GM12878 (cell line): ENCODE measurements around the gene LRRC27. TPM values are rescaled to one million over a fixed set of nuclear protein-coding genes. Genes with fewer than 3 reads are reported as not detected.

ENCODE experiments used
- ATAC-seq: fragments of 200-7000 bp; cut with Tn5 transposase; 3 replicates; pipeline ENCODE4 v1.9.1; 2020; ENCODE audit warnings: mild to moderate bottlenecking, moderate library complexity
- BruUV-seq: library from RNA; stranded (reverse); fragments of 400-500 nt; replicated peaks from 2 replicates; lab custom pipeline; 2021; lab: Mats Ljungman, UMichigan
- CTCF ChIA-PET: fragments of 300-600 bp; sonication (Branson Sonifier 250); formaldehyde crosslinking; extraction: SDS; loops from one replicate; lab custom pipeline; 2021; ENCODE audit warnings: inconsistent platforms; lab: Yijun Ruan, JAX
- POLR2A ChIA-PET: fragments of 350-600 bp; formaldehyde crosslinking; extraction: SDS; loops from one replicate; lab custom pipeline; 2021; ENCODE audit warnings: inconsistent platforms; lab: Charles Lee
- RAD21 ChIA-PET: fragments of 300-600 bp; sonication (Branson Sonifier 250); formaldehyde crosslinking; loops from one replicate; lab custom pipeline; 2023; ENCODE audit warnings: antibody characterized with exemption; ENCODE audit not compliant: unreplicated experiment; lab: Charles Lee
- SMC1A ChIA-PET: fragments of 300-600 bp; sonication (Branson Sonifier 250); formaldehyde crosslinking; loops from one replicate; lab custom pipeline; 2023; ENCODE audit not compliant: unreplicated experiment, uncharacterized antibody; lab: Charles Lee
- DNase-seq: peaks from one replicate; pipeline ENCODE4 v3.0.0-alpha.2; 2011; ENCODE audit warnings: low read depth, low spot score
- FAIRE-seq: peaks from 3 replicates; lab custom pipeline; 2011; peaks lifted over from hg19 to GRCh38; lab: Jason Lieb, UNC
- H2AFZ ChIP-seq: 2 replicates; pipeline ENCODE4 v1.6.0; 2011; ENCODE audit warnings: low read depth, low read length, control low read depth; ENCODE audit not compliant: control insufficient read depth
- H3K27ac ChIP-seq: 2 replicates; pipeline ENCODE4 v1.5.1; 2011; ENCODE audit warnings: control low read depth; ENCODE audit not compliant: control insufficient read depth, insufficient read depth
- H3K27me3 ChIP-seq, 2 experiments: replicated peaks in 1 of 2; 2 replicates each; pipeline versions ENCODE4 v1.6.0 to v1.6.1; 2011; ENCODE audit warnings: low read length in 1 of 2; ENCODE audit not compliant: control insufficient read depth in 2 of 2, insufficient read depth in 2 of 2
- H3K36me3 ChIP-seq, 2 experiments: 2 replicates each; pipeline ENCODE4 v1.5.1; 2011; ENCODE audit warnings: low read length in 1 of 2; ENCODE audit not compliant: control insufficient read depth in 2 of 2, insufficient read depth in 2 of 2
- H3K4me1 ChIP-seq: 2 replicates; pipeline ENCODE4 v1.6.1; 2011; ENCODE audit warnings: mild to moderate bottlenecking, low read length, moderate library complexity, mixed read lengths; ENCODE audit not compliant: control insufficient read depth, insufficient read depth
- H3K4me2 ChIP-seq: 2 replicates; pipeline ENCODE4 v1.6.0; 2011; ENCODE audit warnings: control low read depth; ENCODE audit not compliant: control insufficient read depth, insufficient read depth
- H3K4me3 ChIP-seq: fragments of 200-600 bp; sonication (generic); 2 replicates; pipeline ENCODE4 v1.5.1; 2016
- H3K79me2 ChIP-seq: 2 replicates; pipeline ENCODE4 v1.6.0; 2011; ENCODE audit warnings: low read length; ENCODE audit not compliant: control insufficient read depth, insufficient read depth
- H3K9ac ChIP-seq: 2 replicates; pipeline ENCODE4 v1.8.0; 2011; ENCODE audit warnings: low read length, control low read depth, mixed read lengths; ENCODE audit not compliant: control insufficient read depth, insufficient read depth
- H3K9me3 ChIP-seq: replicated peaks from 3 replicates; pipeline ENCODE4 v1.5.1; 2011; ENCODE audit warnings: mild to moderate bottlenecking, low read length; ENCODE audit not compliant: control insufficient read depth, insufficient read depth
- H4K20me1 ChIP-seq: 2 replicates; pipeline ENCODE4 v1.6.0; 2011; ENCODE audit not compliant: control insufficient read depth, insufficient read depth
- BHLHE40 ChIP-seq, 2 experiments: fragments of 450-650 bp in 1 of 2; IDR thresholded peaks; 2 replicates each; pipeline ENCODE4 v1.6.1; 2011 to 2017; ENCODE audit warnings: low read depth in 2 of 2, borderline replicate concordance in 1 of 2, improper control_type of control experiment in 1 of 2, low read length in 1 of 2, mild to moderate bottlenecking in 1 of 2
- BRCA1 ChIP-seq: IDR thresholded peaks from 2 replicates; pipeline ENCODE4 v1.6.1; 2011; ENCODE audit warnings: low read depth, low read length, improper control_type of control experiment
- EGR1 ChIP-seq, 2 experiments: IDR thresholded peaks; 1 replicate in 1 of 2; 2 replicates in 1 of 2; pipeline ENCODE4 v1.6.1; 2011 to 2012; ENCODE audit warnings: low read depth in 2 of 2, low read length in 2 of 2, borderline replicate concordance in 1 of 2, mild to moderate bottlenecking in 1 of 2, moderate library complexity in 1 of 2
- IRF4 ChIP-seq: IDR thresholded peaks from 2 replicates; pipeline ENCODE4 v1.6.1; 2011; ENCODE audit warnings: low read depth, low read length
- MLLT1 ChIP-seq: fragments of 450-650 bp; IDR thresholded peaks from 2 replicates; pipeline ENCODE4 v1.6.1; 2016; ENCODE audit warnings: mild to moderate bottlenecking
- MTA2 ChIP-seq: fragments of 450-650 bp; IDR thresholded peaks from 2 replicates; pipeline ENCODE4 v1.6.1; 2016; ENCODE audit warnings: low read depth, mild to moderate bottlenecking, moderate library complexity
- SREBF1 ChIP-seq: IDR thresholded peaks from 2 replicates; pipeline ENCODE4 v1.6.1; 2012; ENCODE audit warnings: mild to moderate bottlenecking, low read length
- TARDBP ChIP-seq: IDR thresholded peaks from 2 replicates; pipeline ENCODE4 v1.6.1; 2016; ENCODE audit warnings: borderline replicate concordance
- WGBS: methylation state at CpG from one replicate; pipeline ENCODE4 v1.1.6; 2016; ENCODE audit warnings: low lambda C conversion rate; ENCODE audit not compliant: insufficient replicate concordance, insufficient coverage; ENCODE audit errors: missing lambda C conversion rate; 5-methylcytosine and 5-hydroxymethylcytosine counted together
- in situ Hi-C: fragments of 300-500 bp; cut with MboI; formaldehyde crosslinking; loops from 9 replicates; pipeline ENCODE4 v1.14.3; 2018; ENCODE audit warnings: mixed read lengths
- intact Hi-C: fragments of 100-400 bp; cut with micrococcal nuclease; formaldehyde crosslinking; loops from one replicate; pipeline ENCODE4 v1.14.2; 2022; ENCODE audit not compliant: unreplicated experiment
- polyA plus RNA-seq, 11 experiments: library from polyadenylated mRNA; depleted of rRNA in 4 of 11; unstranded in 6 of 11; stranded (reverse) in 5 of 11; fragments of >200 nt; fragmentation: Nextera tagmentation in 4 of 11; fragmentation: Illumina TruSeq in 1 of 11; extraction: Ambion mirVana in 4 of 11; extraction: Trizol in 1 of 11; gene quantifications; 1 replicate in 1 of 11; 2 replicates in 10 of 11; pipeline versions ENCODE4 v1.2.1 to v1.2.3, GENCODE V29; 2011 to 2016; ENCODE audit warnings: inconsistent platforms in 2 of 11, missing spikeins in 2 of 11, low read depth in 1 of 11
- total RNA-seq, 4 experiments: library from RNA; depleted of rRNA in 3 of 4; stranded (reverse); fragments of >200 nt in 3 of 4; fragmentation: Illumina TruSeq in 1 of 4; extraction: Trizol in 1 of 4; gene quantifications; 2 replicates each; pipeline versions ENCODE4 v1.2.1 to v1.2.3, GENCODE V29; 2013 to 2021

Gene LRRC27
- total and polyA plus RNA-seq, 10 of the 15 experiments (the other 5 are each of a cell fraction or from before 2014, with no cell fraction given), result 0.48 to 6.9 (median 4.7) TPM

- POLR2A ChIA-PET, result no interaction called here
- Histone ChIP-seq H3K27me3 (peaks cover 7 to 13% of the 10 kb centered on the region in 2 experiments), H3K4me1 (no peaks in the 10 kb centered on the region), H3K27ac (no peak within 1 kb of the TSS), H3K79me2 (no peaks in the 10 kb centered on the region), H4K20me1 (no peaks in the 10 kb centered on the region; the same call in none of the 2 replicates), H2AFZ (peak within 1 kb of the TSS; percentile 82), H3K9ac (no peak within 1 kb of the TSS), H3K9me3 (no peaks in the 10 kb centered on the region; the same call in 2 of the 3 replicates), H3K4me3 (peak within 1 kb of the TSS; percentile 70), H3K4me2 (peak within 1 kb of the TSS; percentile 81), H3K36me3 (no peaks in the 10 kb centered on the region)
- 0 out of 3 replicates have a peak, but pooled peaks of 1 of the 2 experiments have one; percentile 21 for TF ChIP-seq EGR1 (IDR thresholded peaks at IDR 0.05; ENCODE audit: borderline replicate concordance in 1 of 2, low read depth in 2 of 2, low read length in 2 of 2)
- no peak for TF ChIP-seq IRF4
- no TSS peak for BruUV-seq
- RAD21 ChIA-PET, result interaction anchor here (0.6 kb wide), 1 partner anchor 117 kb away, joined by 3 read pairs; no protein-coding TSS in a partner anchor
- in situ Hi-C loops (no loop called here), intact Hi-C loops (no loop called here)
- FAIRE-seq (no peak), ATAC-seq (peak; percentile 91), DNase-seq (no peak)
- WGBS, result 4% methylated on average over 43 of the region's 84 CpGs
- CTCF ChIA-PET, result no interaction called here
- SMC1A ChIA-PET, result no interaction called here
Observed at GRCh38 chr10:132307823-132308586, 24.0 kb upstream of the LRRC27 start, which contains the start of gene STK32C. Gene STK32C, minus strand, starts transcription at chr10:132307950. Its CDS starts 117 bp downstream, at chr10:132307833.

GRCh38 chr10:132308587-132309470 is 23.2 kb upstream of the LRRC27 start:
- H3K9me3 ChIP-seq, result no peaks in the 10 kb centered on the region; the same call in 2 of the 3 replicates
- POLR2A ChIA-PET, result no interaction called here
- ATAC-seq, result no peak
- no peak for TF ChIP-seq SREBF1
- TF ChIP-seq MLLT1, result no peak
- no peak for TF ChIP-seq BRCA1
- TF ChIP-seq MTA2, result no peak
- peak in 1 of 2 experiments; percentile 32; a peak in 1 of 4 replicates for TF ChIP-seq BHLHE40 (IDR thresholded peaks at IDR 0.05; ENCODE audit: borderline replicate concordance in 1 of 2, low read depth in 2 of 2, low read length in 1 of 2)
- TF ChIP-seq TARDBP, result no peak
- H3K79me2 ChIP-seq, result no peaks in the 10 kb centered on the region
- RAD21 ChIA-PET, result no interaction called here
- peaks cover 7 to 13% of the 10 kb centered on the region in 2 experiments for H3K27me3 ChIP-seq
- no peak for FAIRE-seq
- DNase-seq, result no peak
- intact Hi-C loops, result no loop called here
- peak overlapping the region; percentile 81 for H3K4me2 ChIP-seq
- CTCF ChIA-PET, result no interaction called here
- BruUV-seq, result no TSS peak
- 33% methylated on average over 59 of the region's 61 CpGs for WGBS
- H3K36me3 ChIP-seq, result no peaks in the 10 kb centered on the region
- H4K20me1 ChIP-seq, result no peaks in the 10 kb centered on the region; the same call in 1 of the 2 replicates
- H3K27ac ChIP-seq, result no peak overlapping the region
- SMC1A ChIA-PET, result no interaction called here
- H3K4me1 ChIP-seq, result no peaks in the 10 kb centered on the region
- H3K9ac ChIP-seq, result no peak overlapping the region
- in situ Hi-C loops, result no loop called here
- peak overlapping the region; percentile 70; the same call in 1 of the 2 replicates for H3K4me3 ChIP-seq
- peak overlapping the region; percentile 82 for H2AFZ ChIP-seq
